A673 (cell line): Measurements from ENCODE around the gene SH3RF3. TPM values are rescaled to one million over a fixed set of nuclear protein-coding genes. Genes with fewer than 3 reads are reported as not detected.

Source experiments
- BruUV-seq: library from RNA; stranded (reverse); fragments of 400-500 nt; replicated peaks from 2 replicates; lab custom pipeline; 2021; lab: Mats Ljungman, UMichigan
- CTCF ChIA-PET: fragments of 300-600 bp; sonication (Branson Sonifier 250); formaldehyde crosslinking; loops from one replicate; lab custom pipeline; 2022; ENCODE audit warnings: antibody characterized with exemption; lab: Charles Lee
- POLR2A ChIA-PET: fragments of 300-600 bp; sonication (Branson Sonifier 250); formaldehyde crosslinking; loops from one replicate; lab custom pipeline; 2022; ENCODE audit warnings: antibody characterized with exemption; ENCODE audit not compliant: low non-redundant PET; lab: Charles Lee
- DNase-seq: peaks from one replicate; pipeline ENCODE4 v3.0.0-alpha.2; 2015; ENCODE audit warnings: low spot score
- H3K27ac ChIP-seq: fragments of 200-600 bp; sonication (generic); 2 replicates; pipeline ENCODE4 v1.5.1; 2016; ENCODE audit warnings: mixed run types, low read depth, mild to moderate bottlenecking, mixed read lengths, antibody characterized with exemption, low read length; ENCODE audit not compliant: poor library complexity, severe bottlenecking
- H3K27me3 ChIP-seq: fragments of 200-600 bp; sonication (generic); replicated peaks from 2 replicates; pipeline ENCODE4 v1.6.1; 2017; ENCODE audit warnings: mixed run types, low read depth, mild to moderate bottlenecking, mixed read lengths, antibody characterized with exemption, low read length; ENCODE audit not compliant: insufficient read depth, poor library complexity
- H3K36me3 ChIP-seq: fragments of 200-600 bp; sonication (generic); 2 replicates; pipeline ENCODE4 v1.6.1; 2016; ENCODE audit warnings: mixed run types, mild to moderate bottlenecking, mixed read lengths, antibody characterized with exemption, low read length; ENCODE audit not compliant: insufficient read depth, poor library complexity, severe bottlenecking
- H3K4me1 ChIP-seq: fragments of 200-600 bp; sonication (generic); 2 replicates; pipeline ENCODE4 v1.6.1; 2017; ENCODE audit warnings: mixed run types, mild to moderate bottlenecking, mixed read lengths, antibody characterized with exemption, low read length; ENCODE audit not compliant: insufficient read depth, poor library complexity, severe bottlenecking
- H3K4me3 ChIP-seq: fragments of 200-600 bp; sonication (generic); 2 replicates; pipeline ENCODE4 v1.5.1; 2016; ENCODE audit warnings: low read depth, mixed run types, mild to moderate bottlenecking, mixed read lengths, low read length; ENCODE audit not compliant: poor library complexity, severe bottlenecking
- H3K9me3 ChIP-seq: fragments of 200-600 bp; sonication (generic); 2 replicates; pipeline ENCODE4 v1.6.1; 2016; ENCODE audit warnings: mixed run types, low read depth, mild to moderate bottlenecking, mixed read lengths, antibody characterized with exemption, low read length; ENCODE audit not compliant: poor library complexity, severe bottlenecking
- CTCF ChIP-seq: fragments of 300-800, 200-600 bp; sonication (generic); conservative IDR thresholded peaks from 2 replicates; pipeline ENCODE4 v1.5.1; 2017; ENCODE audit warnings: low read depth, mild to moderate bottlenecking, antibody characterized with exemption, low read length, moderate library complexity, mixed read lengths
- EZH2 ChIP-seq: fragments of 200-600 bp; sonication (generic); IDR thresholded peaks from 2 replicates; pipeline ENCODE4 v1.6.1; 2017; ENCODE audit warnings: borderline replicate concordance, low read depth, mild to moderate bottlenecking, mixed read lengths, antibody characterized with exemption, low read length; ENCODE audit not compliant: poor library complexity, severe bottlenecking
- intact Hi-C: fragments of 100-400 bp; cut with micrococcal nuclease; formaldehyde crosslinking; loops from one replicate; pipeline ENCODE4 v1.10.0; 2022; ENCODE audit not compliant: unreplicated experiment
- total RNA-seq: library from RNA; stranded (reverse); gene quantifications from 2 replicates; pipeline ENCODE4 v1.2.3, GENCODE V29; 2021

SH3RF3 gene
- total RNA-seq, 1 experiment from 2014 or later = 0.15 TPM

GRCh38 chr2:109297566-109298490, 168.8 kb downstream of the SH3RF3 start:
- intact Hi-C loops = no loop called here

GRCh38 chr2:109298851-109299250, 169.8 kb downstream of the SH3RF3 start:
- H3K27ac ChIP-seq = no peak overlapping the region
- CTCF ChIA-PET = no interaction called here
- H3K9me3 ChIP-seq = no peaks in the 10 kb centered on the region
- POLR2A ChIA-PET = no interaction called here
- no TSS peak for BruUV-seq
- intact Hi-C loops = no loop called here
- H3K36me3 ChIP-seq = no peaks in the 10 kb centered on the region
- no peaks in the 10 kb centered on the region for H3K27me3 ChIP-seq
- no peak overlapping the region for H3K4me3 ChIP-seq
- no peak for DNase-seq
- no peaks in the 10 kb centered on the region for H3K4me1 ChIP-seq
- no peak for TF ChIP-seq CTCF
- no peak for TF ChIP-seq EZH2

More at GRCh38 chr2:109297566-109298490, 168.8 kb downstream of the SH3RF3 start:
- CTCF ChIA-PET = no interaction called here
- no TSS peak for BruUV-seq
- no peaks in the 10 kb centered on the region for H3K27me3 ChIP-seq
- H3K27ac ChIP-seq = no peak overlapping the region
- no peaks in the 10 kb centered on the region for H3K9me3 ChIP-seq
- TF ChIP-seq CTCF (no peak), EZH2 (no peak)
- POLR2A ChIA-PET = no interaction called here
- no peaks in the 10 kb centered on the region for H3K4me1 ChIP-seq
- no peaks in the 10 kb centered on the region for H3K36me3 ChIP-seq
- DNase-seq = no peak
- no peak overlapping the region for H3K4me3 ChIP-seq

GRCh38 chr2:109299536-109299935, 170.5 kb downstream of the SH3RF3 start:
- Histone ChIP-seq H3K27ac (no peak overlapping the region), H3K27me3 (no peaks in the 10 kb centered on the region), H3K36me3 (no peaks in the 10 kb centered on the region), H3K9me3 (no peaks in the 10 kb centered on the region), H3K4me1 (no peaks in the 10 kb centered on the region), H3K4me3 (no peak overlapping the region)
- CTCF ChIA-PET = no interaction called here
- BruUV-seq = no TSS peak
- TF ChIP-seq EZH2 (no peak), CTCF (no peak)
- no peak for DNase-seq
- POLR2A ChIA-PET = no interaction called here
- intact Hi-C loops = no loop called here
